IMR-90 (cell line): ENCODE results near the gene COX19. TPM values are rescaled to one million over a fixed set of nuclear protein-coding genes. Genes with fewer than 3 reads are reported as not detected.

Experiments used
- ATAC-seq: fragments of 200-7000 bp; cut with Tn5 transposase; 2 replicates; pipeline ENCODE4 v1.9.1; 2020; ENCODE audit warnings: low read depth, mild to moderate bottlenecking, moderate library complexity
- BruUV-seq: library from RNA; stranded (reverse); fragments of 400-500 nt; replicated peaks from 2 replicates; lab custom pipeline; 2021; lab: Mats Ljungman, UMichigan
- CTCF ChIA-PET: fragments of 300-600 bp; formaldehyde crosslinking; extraction: SDS; loops from one replicate; lab custom pipeline; 2021; ENCODE audit warnings: antibody characterized with exemption; lab: Yijun Ruan, JAX
- POLR2A ChIA-PET: fragments of 300-600 bp; sonication (Branson Sonifier 250); formaldehyde crosslinking; loops from one replicate; lab custom pipeline; 2022; ENCODE audit warnings: antibody characterized with exemption; ENCODE audit not compliant: unreplicated experiment; lab: Charles Lee
- DNase-seq: peaks from one replicate; pipeline ENCODE4 v3.0.0; 2013
- H2AFZ ChIP-seq: replicated peaks from 2 replicates; pipeline ENCODE3; 2013; ENCODE audit warnings: low read length, mild to moderate bottlenecking; ENCODE audit not compliant: poor library complexity
- H2AK5ac ChIP-seq: 2 replicates; pipeline ENCODE4 v1.6.1; 2013; ENCODE audit warnings: low read depth, low read length, inconsistent platforms
- H2AK9ac ChIP-seq: replicated peaks from 2 replicates; pipeline ENCODE3; 2013; ENCODE audit warnings: mild to moderate bottlenecking, low read depth, low read length, moderate library complexity; ENCODE audit not compliant: poor library complexity
- H2BK120ac ChIP-seq: 2 replicates; pipeline ENCODE4 v1.6.1; 2013; ENCODE audit warnings: low read depth, low read length, inconsistent platforms
- H2BK15ac ChIP-seq: 3 replicates; pipeline ENCODE4 v1.6.1; 2013; ENCODE audit warnings: low read depth, low read length, inconsistent platforms
- H2BK20ac ChIP-seq: 2 replicates; pipeline ENCODE4 v1.6.1; 2013; ENCODE audit warnings: low read depth, mild to moderate bottlenecking, inconsistent platforms, low read length, moderate library complexity
- H2BK5ac ChIP-seq: 2 replicates; pipeline ENCODE4 v1.6.1; 2013; ENCODE audit warnings: mild to moderate bottlenecking, low read depth, low read length, inconsistent platforms; ENCODE audit not compliant: poor library complexity, severe bottlenecking
- H3K14ac ChIP-seq: replicated peaks from 2 replicates; pipeline ENCODE4 v1.6.1; 2013; ENCODE audit warnings: low read depth, low read length, inconsistent platforms
- H3K18ac ChIP-seq: 2 replicates; pipeline ENCODE4 v1.6.1; 2013; ENCODE audit warnings: low read depth, low read length, control low read depth
- H3K23ac ChIP-seq: 2 replicates; pipeline ENCODE4 v1.6.1; 2013; ENCODE audit warnings: low read depth, low read length, inconsistent platforms
- H3K27ac ChIP-seq: 2 replicates; pipeline ENCODE4 v1.5.1; 2013; ENCODE audit warnings: mild to moderate bottlenecking, control low read depth, low read length; ENCODE audit not compliant: insufficient read depth
- H3K27me3 ChIP-seq: 2 replicates; pipeline ENCODE4 v1.6.1; 2013; ENCODE audit warnings: low read length; ENCODE audit not compliant: control insufficient read depth, insufficient read depth
- H3K36me3 ChIP-seq: 2 replicates; pipeline ENCODE4 v1.6.1; 2013; ENCODE audit warnings: low read length, mixed read lengths; ENCODE audit not compliant: control insufficient read depth, insufficient read depth
- H3K4ac ChIP-seq: 2 replicates; pipeline ENCODE4 v1.6.1; 2013; ENCODE audit warnings: low read depth, low read length, inconsistent platforms
- H3K4me1 ChIP-seq: 2 replicates; pipeline ENCODE4 v1.6.1; 2013; ENCODE audit warnings: low read length, mixed read lengths; ENCODE audit not compliant: control insufficient read depth, insufficient read depth
- H3K4me2 ChIP-seq: 2 replicates; pipeline ENCODE4 v1.6.1; 2013; ENCODE audit warnings: low read depth, mild to moderate bottlenecking, control low read depth, low read length, moderate library complexity
- H3K4me3 ChIP-seq: 2 replicates; pipeline ENCODE4 v1.5.1; 2013; ENCODE audit warnings: low read depth, mild to moderate bottlenecking, control low read depth, low read length, moderate library complexity; ENCODE audit not compliant: insufficient read depth
- H3K56ac ChIP-seq: 2 replicates; pipeline ENCODE4 v1.6.1; 2013; ENCODE audit warnings: low read length, inconsistent platforms; ENCODE audit not compliant: insufficient read depth; ENCODE audit errors: extremely low read depth
- H3K79me1 ChIP-seq, 2 experiments: 2 replicates each; pipeline ENCODE4 v1.6.1; 2013; ENCODE audit warnings: low read length in 2 of 2, inconsistent platforms in 1 of 2, low read depth in 1 of 2
- H3K9ac ChIP-seq: 2 replicates; pipeline ENCODE4 v1.6.1; 2013; ENCODE audit warnings: low read depth, low read length, control low read depth
- H3K9me1 ChIP-seq: 2 replicates; pipeline ENCODE4 v1.6.1; 2013; ENCODE audit warnings: low read length, inconsistent platforms; ENCODE audit not compliant: insufficient read depth
- H3K9me3 ChIP-seq: 2 replicates; pipeline ENCODE4 v1.6.1; 2013; ENCODE audit warnings: low read length; ENCODE audit not compliant: control insufficient read depth, insufficient read depth
- H4K20me1 ChIP-seq: 2 replicates; pipeline ENCODE4 v1.6.1; 2013; ENCODE audit warnings: low read length, inconsistent platforms; ENCODE audit not compliant: insufficient read depth
- H4K5ac ChIP-seq: 2 replicates; pipeline ENCODE4 v1.6.1; 2013; ENCODE audit warnings: mild to moderate bottlenecking, low read depth, low read length, control low read depth
- H4K8ac ChIP-seq, 2 experiments: 2 replicates each; pipeline ENCODE4 v1.6.1; 2013; ENCODE audit warnings: low read depth in 2 of 2, low read length in 2 of 2, control low read depth in 1 of 2, inconsistent platforms in 1 of 2
- H4K91ac ChIP-seq: 2 replicates; pipeline ENCODE4 v1.6.1; 2013; ENCODE audit warnings: low read depth, low read length, inconsistent platforms; ENCODE audit not compliant: insufficient read depth
- BHLHE40 ChIP-seq: fragments of 150-350 bp; IDR thresholded peaks from 2 replicates; pipeline ENCODE4 v1.6.1; 2016; ENCODE audit warnings: mild to moderate bottlenecking, low read depth, low read length
- CHD1 ChIP-seq: IDR thresholded peaks from 2 replicates; pipeline ENCODE4 v1.6.1; 2012; ENCODE audit warnings: low read depth, low read length, improper control_type of control experiment
- CTCF ChIP-seq: conservative IDR thresholded peaks from 2 replicates; pipeline ENCODE4 v1.5.1; 2012; ENCODE audit warnings: mild to moderate bottlenecking, low read depth, low read length, improper control_type of control experiment
- FOS ChIP-seq: fragments of 150-350 bp; IDR thresholded peaks from 2 replicates; pipeline ENCODE4 v1.6.1; 2016; ENCODE audit warnings: low read depth, low read length
- NFE2L2 ChIP-seq: fragments of 150-350 bp; IDR thresholded peaks from 2 replicates; pipeline ENCODE4 v1.6.1; 2016; ENCODE audit warnings: low read depth, mild to moderate bottlenecking, low read length
- RAD21 ChIP-seq: IDR thresholded peaks from 2 replicates; pipeline ENCODE4 v1.6.1; 2012; ENCODE audit warnings: low read length, improper control_type of control experiment
- RCOR1 ChIP-seq: IDR thresholded peaks from 2 replicates; pipeline ENCODE4 v1.6.1; 2012; ENCODE audit warnings: mild to moderate bottlenecking, low read length, improper control_type of control experiment; ENCODE audit not compliant: insufficient replicate concordance
- RFX5 ChIP-seq: IDR thresholded peaks from 2 replicates; pipeline ENCODE4 v1.8.0; 2012; ENCODE audit warnings: low read depth, mild to moderate bottlenecking, low read length, moderate library complexity
- WGBS, 2 experiments: methylation state at CpG; one replicate each; pipeline versions ENCODE4 v1.1.5 to v1.1.7; 2013; ENCODE audit warnings: missing lambda C conversion rate in 2 of 2; ENCODE audit not compliant: insufficient read length in 1 of 2; ENCODE audit errors: extremely low coverage in 2 of 2; 5-methylcytosine and 5-hydroxymethylcytosine counted together
- dilution Hi-C: fragments of 300-500 bp; cut with HindIII; formaldehyde crosslinking; loops from one replicate; pipeline ENCODE4 v1.14.3; 2018; ENCODE audit warnings: low sequenced_read_pairs; ENCODE audit not compliant: unreplicated experiment
- in situ Hi-C: fragments of 300-500 bp; cut with MboI; formaldehyde crosslinking; loops from 3 replicates; pipeline ENCODE4 v1.14.3; 2019; ENCODE audit warnings: low sequenced_read_pairs, inconsistent platforms, mixed read lengths
- intact Hi-C: fragments of 100-400 bp; cut with micrococcal nuclease; formaldehyde crosslinking; loops from 2 replicates; pipeline ENCODE4 v1.10.0; 2022
- polyA plus RNA-seq, 3 experiments: library from polyadenylated mRNA; depleted of rRNA; stranded (reverse); fragments of >200 nt; gene quantifications; 2 replicates each; pipeline ENCODE4 v1.2.3, GENCODE V29; 2012; ENCODE audit warnings: low replicate concordance in 1 of 3
- total RNA-seq: library from RNA; depleted of rRNA; stranded (reverse); fragments of >200 nt; gene quantifications from 2 replicates; pipeline ENCODE4 v1.2.3, GENCODE V29; 2012

COX19 gene
- total and polyA plus RNA-seq, 2 of the 4 experiments (the other 2 are of a cell fraction), result 3.9 to 7.3 TPM

GRCh38 chr7:1019255-1019785 lies 44.0 kb upstream of the COX19 start (continued):
- TF ChIP-seq CTCF (no peak), RFX5 (no peak)

GRCh38 chr7:1018334-1018695 lies 43.0 kb upstream of the COX19 start:
- H2AK5ac ChIP-seq, result no peak overlapping the region
- H2BK120ac ChIP-seq, result no peak overlapping the region
- peaks cover 24% of the 10 kb centered on the region for H3K36me3 ChIP-seq
- BruUV-seq, result no TSS peak
- H3K27me3 ChIP-seq, result no peaks in the 10 kb centered on the region
- H3K56ac ChIP-seq, result no peak overlapping the region
- H4K8ac ChIP-seq, result no peak overlapping the region
- H4K5ac ChIP-seq, result no peak overlapping the region
- ATAC-seq (no peak), DNase-seq (no peak)
- H3K14ac ChIP-seq, result no peak overlapping the region
- H3K9me3 ChIP-seq, result peaks cover 3% of the 10 kb centered on the region; the same call in 1 of the 2 replicates
- H3K18ac ChIP-seq, result no peak overlapping the region
- no peak overlapping the region for H3K9ac ChIP-seq
- WGBS, 2 experiments, result 87% methylated on average over 4 of the region's 13 CpGs; no CpG with 5 or more reads in 1 of the 2 experiments
- H3K4me2 ChIP-seq, result no peak overlapping the region
- H2AK9ac ChIP-seq, result no peak overlapping the region
- no peak overlapping the region for H3K27ac ChIP-seq
- peaks cover 30% of the 10 kb centered on the region for H4K20me1 ChIP-seq
- in situ Hi-C loops, result no loop called here
- H2AFZ ChIP-seq, result no peak overlapping the region
- dilution Hi-C loops, result no loop called here
- no peak overlapping the region for H3K23ac ChIP-seq
- H4K91ac ChIP-seq, result no peak overlapping the region
- H3K4me3 ChIP-seq, result no peak overlapping the region
- H2BK5ac ChIP-seq, result no peak overlapping the region
- peaks cover 5% of the 10 kb centered on the region; the same call in 1 of the 2 replicates for H3K9me1 ChIP-seq
- POLR2A ChIA-PET, result no interaction called here
- no peak overlapping the region for H2BK20ac ChIP-seq
- intact Hi-C loops, result no loop called here
- H3K4ac ChIP-seq, result no peak overlapping the region
- H3K4me1 ChIP-seq, result no peaks in the 10 kb centered on the region
- H2BK15ac ChIP-seq, result no peak overlapping the region
- no peak for TF ChIP-seq NFE2L2
- no peak for TF ChIP-seq CHD1
- TF ChIP-seq BHLHE40, result no peak
- TF ChIP-seq RCOR1, result no peak
- no peak for TF ChIP-seq CTCF
- TF ChIP-seq FOS, result no peak
- TF ChIP-seq RAD21, result no peak
- CTCF ChIA-PET, result interaction anchor here (1.4 kb wide), 1 partner anchor 48 kb away, joined by 3 read pairs; no protein-coding TSS in a partner anchor
- H3K79me1 ChIP-seq, result peaks cover 11 to 59% of the 10 kb centered on the region in 2 experiments
